A172 (cell line): ENCODE results near the gene COL11A1. TPM values are rescaled to one million over a fixed set of nuclear protein-coding genes. Genes with fewer than 3 reads are reported as not detected.
"Not testable (repeated sequence)": the region's sequence is repeated elsewhere in the genome, so short reads cannot be mapped to it uniquely, and the experiment has no call there.

ENCODE experiments used
- DNase-seq: peaks from one replicate; pipeline ENCODE4 v3.0.0-alpha.2; 2015; ENCODE audit warnings: low spot score
- total RNA-seq: library from RNA; depleted of rRNA; stranded (reverse); fragments of >200 nt; shearing (Covaris generic); gene quantifications from 2 replicates; pipeline ENCODE4 v1.2.3, GENCODE V29; 2014

COL11A1 gene
- total RNA-seq, 1 experiment from 2014 or later, result 7.6 TPM

- peak; percentile 18 for DNase-seq
These were observed 270.8 kb downstream of the COL11A1 start for GRCh38 chr1:102837551-102837950.

- DNase-seq, result no peak
These were observed 271.3 kb downstream of the COL11A1 start for GRCh38 chr1:102836991-102837390.

- peak; percentile 20 for DNase-seq
These were observed 273.5 kb downstream of the COL11A1 start for GRCh38 chr1:102834688-102835320.

GRCh38 chr1:102833151-102833550 is 275.2 kb downstream of the COL11A1 start:
- DNase-seq, result no peak

- not testable (repeated sequence) for DNase-seq
These were observed 281.6 kb downstream of the COL11A1 start for GRCh38 chr1:102826706-102827105.
